Embryonic facial prominence (tissue), 1 donor: ENCODE results near the gene FAM217B.
A peak's percentile ranks its signal among the peaks of the same experiment; 100 is the strongest.

ENCODE experiments used
- DNase-seq: peaks from one replicate; pipeline ENCODE4 v3.0.0-alpha.2; 2016; ENCODE audit errors: extremely low spot score

Gene FAM217B, protein sequence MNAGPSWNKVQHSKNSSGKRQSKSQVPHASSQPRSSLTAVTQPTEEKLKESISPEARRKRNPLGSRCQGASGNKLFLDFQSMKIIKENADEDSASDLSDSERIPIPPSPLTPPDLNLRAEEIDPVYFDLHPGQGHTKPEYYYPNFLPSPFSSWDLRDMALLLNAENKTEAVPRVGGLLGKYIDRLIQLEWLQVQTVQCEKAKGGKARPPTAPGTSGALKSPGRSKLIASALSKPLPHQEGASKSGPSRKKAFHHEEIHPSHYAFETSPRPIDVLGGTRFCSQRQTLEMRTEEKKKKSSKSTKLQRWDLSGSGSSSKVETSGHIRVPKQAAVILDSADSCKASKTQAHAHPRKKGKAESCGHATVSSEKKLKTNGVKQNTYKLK

DNA sequence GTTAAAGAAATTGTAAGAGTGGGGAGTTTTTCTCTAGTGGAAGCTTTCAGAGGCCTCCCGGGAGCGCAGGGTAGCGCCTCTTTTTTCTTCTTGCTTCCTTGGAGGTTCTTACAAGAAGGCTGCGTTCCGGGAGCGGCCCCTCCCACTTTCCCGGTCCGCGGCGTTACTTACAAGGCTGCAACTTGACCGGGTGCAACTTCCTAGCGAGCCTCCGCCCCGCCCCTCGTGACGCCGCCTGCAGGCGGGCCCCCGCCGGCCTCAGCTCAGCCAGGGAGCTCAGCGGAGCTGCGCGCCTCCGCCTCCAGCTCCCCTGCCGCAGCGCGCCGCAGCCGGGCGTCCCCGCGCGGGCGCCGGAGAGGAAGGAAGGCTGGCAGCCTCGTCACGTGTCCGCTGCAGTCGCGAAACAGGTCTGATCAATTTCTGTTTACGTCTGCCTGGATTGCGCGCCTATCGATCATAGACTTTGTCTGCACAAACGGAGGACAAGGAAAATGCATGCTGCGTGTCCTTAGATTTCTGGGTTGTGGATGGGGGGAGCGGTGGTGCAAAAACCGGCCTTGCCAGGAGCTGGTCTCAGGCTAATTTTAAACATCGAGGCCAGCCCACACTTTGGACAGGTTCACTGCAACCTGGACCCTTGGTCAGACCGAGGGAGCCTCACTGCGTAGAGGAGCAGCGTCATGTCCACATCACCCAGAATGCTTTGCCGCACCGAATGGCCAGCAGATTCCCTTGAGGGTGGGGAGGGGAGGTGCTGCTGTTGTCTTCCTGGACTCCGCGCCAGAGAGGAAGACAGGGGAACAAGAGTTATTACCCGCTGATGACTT lies at the start of gene FAM217B, which contains the start of gene PPP1R3D:
TSS of gene FAM217B (plus strand) at position 261 of the 827 bp plus-strand sequence. CDS start 3,555 bp downstream, outside the sequence.
TSS of gene PPP1R3D (minus strand) at position 177 of the 827 bp plus-strand sequence. CDS start 374 bp downstream, outside the sequence.
- peak; percentile 82 for DNase-seq

DNA sequence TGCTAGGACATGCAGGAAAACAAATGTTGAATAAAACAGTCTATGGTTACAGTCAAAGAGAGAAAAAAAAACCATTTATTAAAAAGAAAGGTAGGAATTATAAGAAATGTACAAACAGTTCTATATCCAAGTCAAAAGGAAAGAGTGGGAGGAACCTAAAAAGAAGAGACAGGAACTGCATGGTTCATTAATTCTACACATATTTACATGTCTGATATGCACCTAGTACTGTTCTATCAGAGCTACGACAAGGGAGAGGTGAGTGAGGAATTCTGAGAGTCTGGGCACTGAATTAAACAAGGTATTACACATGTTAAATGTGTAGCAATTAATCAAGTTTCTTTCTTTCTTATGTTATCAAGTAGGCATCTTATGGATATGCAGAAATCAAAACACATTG lies 48.6 kb upstream of the FAM217B start:
- no peak for DNase-seq

DNA sequence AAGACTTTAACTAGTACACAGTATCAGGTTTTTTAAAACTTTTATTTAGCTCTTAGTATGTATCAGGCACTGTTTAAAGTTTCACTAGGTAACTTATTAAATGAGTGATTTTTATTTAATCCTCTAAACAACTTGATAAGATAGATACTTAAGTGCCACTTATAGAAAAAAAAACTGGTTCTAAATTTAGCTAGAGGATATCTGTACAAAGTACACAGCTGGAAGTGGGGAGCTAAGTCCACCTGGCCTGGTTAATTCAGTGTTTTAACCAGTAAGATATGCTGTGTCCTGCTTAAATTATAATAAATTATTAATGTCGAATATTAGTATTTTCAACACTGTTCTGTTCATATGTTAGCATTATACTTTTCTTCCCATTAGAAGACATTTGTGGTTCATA lies 44.3 kb upstream of the FAM217B start:
- DNase-seq, result no peak

DNA sequence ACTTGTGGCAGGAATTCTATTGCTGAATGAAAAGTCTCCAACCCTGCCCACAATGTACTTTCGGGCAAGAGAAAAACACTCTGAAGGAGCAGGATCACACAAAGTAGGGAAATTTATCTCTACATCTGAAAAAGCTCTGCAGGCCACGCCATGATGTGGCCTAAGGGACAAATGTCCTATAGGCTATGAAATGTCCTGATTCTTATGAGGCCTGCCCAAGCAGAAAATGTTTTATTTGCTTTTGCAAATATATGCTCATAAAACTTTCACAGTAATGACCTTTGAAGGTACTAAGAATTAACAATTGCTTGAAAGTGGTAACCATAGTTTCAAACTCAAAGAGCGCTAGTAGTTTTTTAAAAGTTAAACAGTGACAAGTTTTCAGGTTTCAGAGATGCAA lies 37.7 kb upstream of the FAM217B start:
- DNase-seq, result no peak

DNA sequence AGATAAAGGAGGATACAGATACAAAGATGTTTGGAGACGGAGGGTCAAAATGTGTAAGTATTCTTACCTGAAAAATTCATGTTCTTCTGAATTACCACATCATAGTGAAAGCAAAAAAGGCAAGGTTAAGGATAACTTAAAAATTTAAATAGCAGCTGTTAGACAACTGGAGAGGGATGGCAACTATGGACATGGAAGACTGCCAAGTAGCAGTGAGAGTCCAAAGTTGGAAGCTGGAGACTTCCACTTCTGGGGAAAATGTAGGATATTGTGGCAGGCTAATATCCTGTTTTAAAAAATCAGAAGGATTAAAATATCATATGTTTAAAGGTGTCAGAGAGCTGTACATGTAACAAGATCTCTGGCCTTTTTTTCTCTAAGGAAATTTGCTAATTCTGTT lies 36.6 kb upstream of the FAM217B start:
- no peak for DNase-seq

DNA sequence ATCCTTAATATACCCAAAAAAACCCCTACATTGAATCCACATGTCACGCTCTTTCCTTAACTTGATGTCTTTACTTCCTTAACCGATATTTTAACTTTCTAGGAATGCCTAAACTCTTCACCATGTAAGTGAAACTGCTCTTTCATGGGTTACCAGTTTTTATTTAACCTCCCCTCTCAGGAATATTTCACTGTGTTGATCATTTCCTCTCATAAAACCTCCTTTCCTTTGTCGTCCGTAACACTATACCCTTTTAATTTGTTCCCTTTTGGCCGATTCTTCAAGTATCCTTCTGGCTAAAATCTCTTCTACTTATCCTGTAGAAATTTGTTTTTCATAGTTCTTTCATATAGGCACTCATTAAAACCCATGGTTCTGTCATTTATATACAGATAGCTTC lies 31.3 kb upstream of the FAM217B start:
- DNase-seq, result no peak

DNA sequence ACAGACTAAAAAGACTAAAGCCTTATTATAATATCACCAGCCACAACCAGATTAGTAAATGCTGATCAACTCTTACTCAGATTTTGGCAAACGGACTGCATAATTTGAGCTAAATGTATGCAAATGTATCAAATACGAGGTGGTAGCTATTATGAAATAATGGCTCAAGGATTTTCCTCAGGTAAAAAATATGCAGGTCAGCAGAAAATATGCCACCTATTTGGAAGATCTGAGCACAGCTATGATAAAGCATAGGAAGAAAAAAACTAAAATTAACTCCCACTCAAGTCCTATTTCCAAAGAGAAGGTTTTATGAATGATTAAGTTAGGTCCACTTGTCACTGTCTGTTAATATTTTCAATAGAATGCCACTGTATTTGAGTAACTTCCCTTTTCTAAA lies 29.1 kb upstream of the FAM217B start:
- DNase-seq, result no peak

DNA sequence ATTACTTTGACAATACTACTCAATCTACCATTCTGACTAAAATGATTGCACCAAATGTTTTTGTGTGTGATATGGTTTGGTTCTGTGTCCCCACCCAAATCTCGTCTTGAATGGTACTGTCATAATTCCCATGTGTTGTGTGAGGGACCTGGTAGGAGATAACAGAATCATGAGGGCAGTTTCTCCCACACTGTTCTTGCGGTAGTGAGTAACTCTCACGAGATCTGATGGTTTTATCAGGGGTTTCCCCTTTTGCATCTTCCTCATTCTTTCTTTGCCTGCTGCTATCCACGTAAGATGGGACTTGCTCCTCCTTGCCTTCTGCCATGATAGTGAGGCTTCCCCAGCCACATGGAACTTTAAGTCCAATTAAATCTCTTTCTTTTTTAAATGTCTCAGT lies 27.6 kb upstream of the FAM217B start:
- DNase-seq, result no peak

DNA sequence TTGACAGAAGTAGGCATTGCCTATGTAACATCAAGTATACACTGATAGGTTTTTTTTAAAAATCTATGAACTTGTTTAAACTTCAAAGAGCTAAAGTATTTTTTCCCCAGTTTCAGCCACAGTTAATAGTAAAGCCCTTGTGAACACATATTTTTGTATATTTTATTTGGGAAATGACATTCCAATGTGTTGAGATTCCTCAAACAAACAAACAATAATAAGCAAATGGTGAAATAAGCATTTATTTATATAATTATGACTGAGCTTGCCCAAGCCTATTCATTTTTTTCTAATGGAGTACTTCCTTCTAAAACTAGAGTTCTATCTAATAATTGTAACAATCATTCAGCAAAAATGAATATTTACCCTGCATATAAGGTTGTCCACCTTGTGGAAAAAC lies 19.2 kb upstream of the FAM217B start:
- DNase-seq, result no peak

DNA sequence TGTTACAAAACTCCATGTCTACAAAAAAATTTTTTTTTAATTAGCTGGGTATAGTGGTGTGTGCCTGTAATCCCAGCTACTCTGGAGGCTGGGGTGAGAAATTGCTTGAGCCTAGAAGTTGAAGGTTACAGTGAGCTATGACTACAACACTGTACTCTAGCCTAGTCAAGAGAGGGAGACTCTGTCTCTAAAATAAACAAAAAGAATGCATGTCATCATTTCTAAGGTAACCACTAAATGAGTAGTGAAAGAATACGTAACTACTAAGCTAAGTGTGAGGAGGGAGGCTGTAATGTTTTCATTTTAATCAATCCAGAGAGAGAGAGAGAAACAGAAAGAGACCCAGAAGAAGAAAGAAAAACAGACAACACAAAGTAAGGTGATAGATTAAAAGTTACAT lies 16.7 kb upstream of the FAM217B start:
- DNase-seq, result no peak

DNA sequence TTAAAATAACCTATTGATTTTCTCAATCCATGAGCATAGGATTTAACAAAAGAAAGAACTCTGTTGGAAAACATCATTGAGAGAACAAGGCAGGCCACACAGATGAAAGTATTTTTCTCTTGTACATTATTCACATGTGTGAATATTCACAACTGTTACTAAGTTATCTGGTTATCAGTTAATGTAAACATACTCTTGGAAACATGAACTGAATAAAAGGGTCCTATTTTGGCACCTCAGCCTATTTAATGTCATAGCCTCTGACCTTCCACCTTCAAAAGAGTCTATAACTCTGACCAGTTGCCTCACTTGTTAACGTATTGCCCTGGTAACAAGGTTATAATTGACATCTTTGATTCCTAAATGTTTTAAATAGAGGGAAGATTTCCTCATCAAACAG lies 14.8 kb upstream of the FAM217B start:
- no peak for DNase-seq

DNA sequence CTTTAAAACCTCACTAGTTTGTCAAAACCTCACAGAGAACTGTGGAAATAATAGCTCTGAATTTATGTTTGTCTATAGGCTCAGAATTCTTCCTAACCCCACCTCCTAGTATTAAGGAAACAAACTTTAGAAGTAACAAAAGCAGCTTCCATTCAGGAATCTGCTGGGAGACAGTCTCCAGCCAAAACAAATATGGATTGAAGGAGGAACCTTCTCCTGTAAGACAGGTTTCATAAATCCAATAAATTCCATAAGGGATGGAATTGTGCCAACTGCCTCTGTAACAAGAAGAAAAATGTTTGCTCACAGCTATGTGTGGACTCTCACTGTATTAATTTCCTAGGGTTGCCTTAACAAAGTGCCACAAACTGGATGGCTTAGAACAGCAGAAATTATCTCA lies 14.3 kb upstream of the FAM217B start:
- DNase-seq, result no peak

DNA sequence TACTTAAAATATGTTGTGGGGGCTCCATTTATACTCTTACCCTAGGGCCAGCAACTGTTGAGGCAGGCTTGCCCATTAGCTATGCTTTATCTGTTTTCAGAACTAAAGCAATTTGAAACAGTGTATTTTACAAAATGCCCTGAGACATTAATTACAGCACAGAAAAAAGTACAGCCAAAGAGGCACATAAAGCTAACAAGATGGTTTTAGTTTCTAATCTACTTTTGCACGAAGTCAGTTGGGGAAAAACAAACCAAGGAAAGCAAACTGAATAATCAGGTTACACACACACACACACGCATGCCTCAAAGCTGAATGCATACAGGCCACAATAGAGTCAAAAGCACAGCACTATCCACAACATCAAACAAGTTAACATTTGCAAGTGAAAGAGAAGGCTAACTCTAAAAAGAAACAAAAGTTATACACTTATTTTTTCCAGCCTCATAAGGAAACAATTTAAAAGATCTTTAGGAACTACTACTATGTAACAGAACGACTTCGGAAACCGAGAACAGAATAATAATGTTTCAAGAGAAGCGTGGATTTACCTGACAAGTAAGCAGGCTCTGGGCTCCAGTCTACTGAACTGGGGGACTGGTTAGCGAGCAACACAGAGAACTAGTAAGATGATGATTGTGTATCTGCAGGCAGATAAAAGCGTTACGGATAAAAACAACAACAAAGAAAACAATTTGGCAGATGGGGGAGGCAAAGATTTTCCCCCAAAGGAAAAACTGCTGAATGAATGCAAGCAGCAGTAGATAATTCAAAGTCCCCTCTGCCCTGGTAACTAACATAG lies 8.5 kb upstream of the FAM217B start:
- DNase-seq, result no peak

DNA sequence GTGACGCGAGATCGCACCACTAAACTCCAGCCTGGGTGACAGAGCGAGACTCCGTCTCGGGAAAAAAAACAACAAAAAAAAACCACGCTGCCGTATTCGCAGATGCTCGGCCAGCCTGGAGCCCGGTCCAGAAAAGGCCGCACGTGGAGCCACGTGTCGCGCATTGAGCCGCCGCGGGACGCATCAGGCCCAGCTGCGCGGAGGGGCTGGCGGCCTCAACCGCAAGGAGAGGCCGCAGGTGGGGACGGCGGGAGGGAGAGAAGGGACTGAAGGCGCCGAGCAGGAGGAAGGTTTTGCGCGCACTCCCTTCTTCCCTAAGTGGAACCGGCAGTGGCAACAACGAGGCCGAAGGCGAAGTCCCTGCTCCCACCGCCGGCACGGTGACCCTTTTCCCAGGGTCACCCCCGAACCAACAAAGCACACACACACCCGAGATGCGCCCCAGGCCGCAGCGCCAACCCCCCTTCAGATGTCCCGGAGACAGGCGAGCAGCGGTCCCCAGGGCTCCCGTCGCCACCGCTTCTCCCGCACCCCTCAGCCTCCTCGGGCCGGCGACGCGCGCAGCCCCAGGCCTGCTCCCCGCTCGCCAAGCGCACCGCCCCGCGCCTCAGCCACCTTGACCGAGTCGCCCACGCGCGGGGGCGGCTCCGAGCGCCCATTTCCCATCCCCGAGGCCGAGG lies 7.4 kb upstream of the FAM217B start:
- DNase-seq, result no peak

DNA sequence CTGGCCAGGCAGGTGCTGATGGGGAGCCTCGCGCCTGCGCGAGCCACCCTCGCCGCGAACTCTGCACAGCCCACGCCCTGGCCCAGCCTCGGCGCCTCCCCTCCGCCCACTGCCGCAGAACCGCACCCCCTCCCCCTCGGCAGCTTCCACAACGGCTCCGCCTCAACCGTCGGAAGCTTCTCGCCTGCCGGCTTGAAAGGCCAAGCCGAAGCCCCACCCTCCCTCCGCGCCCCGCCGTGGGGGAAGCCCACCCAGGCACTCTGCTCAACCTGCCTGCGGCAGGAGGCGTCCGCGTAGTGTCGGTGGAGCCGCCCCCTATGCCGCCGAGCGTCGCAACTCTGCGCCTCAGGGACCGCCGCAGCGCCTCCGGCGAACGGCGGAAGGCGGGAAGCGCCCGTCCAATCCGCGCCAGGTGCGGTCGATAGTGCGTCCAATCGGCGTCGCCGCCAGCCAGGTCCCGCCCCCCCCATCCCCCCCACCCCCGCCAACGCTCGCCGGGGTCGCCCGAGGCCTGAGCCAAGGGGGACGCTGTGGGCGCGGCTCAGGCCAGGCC lies 6.8 kb upstream of the FAM217B start, which contains the start of gene SYCP2:
TSS of gene SYCP2 (minus strand) at position 342 of the 553 bp plus-strand sequence. CDS start 11,224 bp downstream, outside the sequence.
- no peak for DNase-seq

DNA sequence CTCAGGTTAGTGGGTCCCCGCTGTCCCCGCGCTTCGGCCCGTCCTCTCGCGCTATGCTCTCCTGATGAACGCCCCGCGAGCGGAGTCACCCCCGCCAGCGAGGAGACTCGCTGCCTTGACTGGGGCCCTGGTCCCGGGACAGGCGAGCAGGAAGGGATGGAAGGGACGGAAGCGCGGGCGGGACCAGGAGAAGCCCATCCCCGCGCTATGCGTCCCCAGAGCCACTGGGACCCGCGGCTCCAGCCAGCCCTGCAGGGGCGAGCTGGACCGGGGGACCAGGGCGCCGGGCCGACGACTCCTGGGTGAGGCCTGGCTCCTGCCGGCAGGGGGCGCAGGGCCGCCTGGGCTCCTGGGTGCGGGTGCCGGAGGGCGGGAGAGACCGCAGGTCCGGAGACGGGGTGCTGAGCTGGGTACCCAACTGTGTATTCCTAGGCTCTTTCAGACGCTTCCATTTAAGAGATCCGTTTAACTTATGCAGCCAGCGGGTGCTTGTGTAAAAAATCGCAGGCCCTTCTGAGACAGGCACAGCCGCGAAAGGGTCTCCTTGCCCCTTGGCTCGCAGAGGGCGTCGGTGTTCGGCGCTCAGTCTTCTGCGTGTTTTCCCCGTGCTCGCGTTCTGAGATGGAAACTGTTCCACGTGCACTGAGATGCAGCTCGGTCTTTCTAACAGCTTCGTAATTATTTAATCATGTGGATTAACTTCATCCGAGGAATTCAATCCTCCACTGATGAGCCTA lies 6.2 kb upstream of the FAM217B start:
- no peak for DNase-seq

DNA sequence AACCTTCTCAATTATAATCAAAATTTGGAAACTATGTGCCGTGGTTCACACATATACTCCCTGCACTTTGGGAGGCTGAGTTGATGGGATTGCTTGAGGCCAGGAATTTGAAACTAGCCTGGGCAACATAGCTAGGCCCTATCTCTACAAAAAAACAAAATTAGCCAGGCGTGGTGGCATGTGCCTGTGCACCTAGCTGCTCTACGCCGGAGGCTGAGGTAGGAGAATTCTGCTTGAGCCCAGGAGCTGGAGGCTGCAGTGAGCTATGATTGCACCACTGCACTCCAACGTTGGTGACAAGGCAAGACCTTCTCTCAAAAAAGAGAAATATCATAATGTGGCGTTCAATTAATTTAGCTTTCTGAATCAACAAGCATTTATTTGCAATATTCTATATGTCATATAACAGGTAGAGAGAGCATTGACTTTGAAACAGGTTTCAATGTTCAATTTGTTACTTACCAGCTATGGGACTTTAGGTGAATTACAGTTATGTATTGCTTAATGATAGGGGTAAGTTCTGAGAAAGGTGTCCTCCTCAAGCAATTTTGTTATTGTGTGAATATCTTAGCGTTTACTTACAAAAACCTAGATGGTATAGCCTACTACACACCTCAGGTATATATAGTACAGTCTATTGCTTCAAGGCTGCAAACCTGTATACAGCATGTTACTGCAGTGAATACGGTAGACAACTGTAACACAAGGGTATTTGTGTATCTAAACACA lies 4.6 kb upstream of the FAM217B start:
- no peak for DNase-seq

DNA sequence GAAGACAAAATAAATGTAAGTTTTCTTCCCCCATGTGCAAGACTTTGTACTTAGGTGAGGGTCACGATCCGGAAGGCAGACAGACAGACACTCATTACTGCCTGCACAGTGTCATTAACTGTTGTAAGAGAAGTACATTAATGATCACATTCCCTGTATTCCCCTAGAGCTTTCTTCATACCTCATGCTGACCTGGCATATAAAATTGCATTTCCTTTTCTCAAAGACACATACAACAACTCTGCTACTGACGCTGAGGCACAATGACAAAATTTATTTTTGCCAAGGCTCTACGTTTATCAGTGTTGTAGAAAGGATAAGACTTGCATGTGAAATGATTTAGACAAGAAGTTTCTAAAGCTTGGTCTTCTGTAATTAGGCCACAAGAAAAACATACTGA lies 3.8 kb upstream of the FAM217B start:
- DNase-seq, result no peak

DNA sequence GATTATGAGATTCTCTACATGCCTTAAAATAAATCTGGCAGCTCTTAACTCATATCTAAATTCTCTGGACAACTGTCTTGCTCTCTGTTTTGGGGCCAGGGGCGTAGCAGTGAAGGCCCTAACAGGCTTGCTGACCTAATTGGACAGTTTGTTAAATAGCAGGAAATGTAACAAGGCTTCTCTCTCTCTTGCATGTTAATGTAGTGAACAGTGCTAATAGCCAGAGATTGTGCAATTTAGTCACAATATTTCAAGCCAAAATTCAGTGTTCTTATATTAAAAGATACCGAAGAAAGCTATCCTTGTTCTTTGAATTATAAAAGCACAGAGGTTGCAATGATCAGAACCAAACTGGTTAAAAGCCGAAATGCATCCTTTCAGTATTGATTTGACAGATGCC lies 3.0 kb upstream of the FAM217B start:
- DNase-seq, result no peak

DNA sequence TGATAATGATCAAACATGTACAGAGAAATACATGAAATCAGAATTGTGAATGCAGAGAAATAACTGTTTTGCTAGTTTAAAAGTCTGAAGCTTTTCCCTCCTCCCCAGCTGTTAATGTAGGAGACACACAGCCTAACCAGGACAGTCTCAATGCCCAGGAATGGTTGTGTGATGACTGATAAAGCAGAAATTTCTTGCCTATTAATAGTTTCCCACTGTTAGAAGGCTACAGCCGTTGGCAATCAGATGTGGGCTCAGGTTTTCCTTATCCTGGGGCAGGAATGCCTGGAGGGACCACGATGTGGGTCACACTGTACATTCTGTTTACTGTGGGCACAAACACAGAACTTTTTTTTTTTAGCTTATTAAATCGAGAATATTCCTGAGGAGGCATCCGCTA lies 2.0 kb upstream of the FAM217B start:
- no peak for DNase-seq
